NCI-H146 treated with DMSO at 0.1 percent for 48 hours (cell line): ENCODE data around the gene ZNF672.
A peak's percentile ranks its signal among the peaks of the same experiment; 100 is the strongest.

Source experiments
- DNase-seq: peaks from one replicate; lab custom pipeline; 2025; ENCODE audit not compliant: unreplicated experiment; lab: John Stamatoyannopoulos, UW

Gene ZNF672

DNA sequence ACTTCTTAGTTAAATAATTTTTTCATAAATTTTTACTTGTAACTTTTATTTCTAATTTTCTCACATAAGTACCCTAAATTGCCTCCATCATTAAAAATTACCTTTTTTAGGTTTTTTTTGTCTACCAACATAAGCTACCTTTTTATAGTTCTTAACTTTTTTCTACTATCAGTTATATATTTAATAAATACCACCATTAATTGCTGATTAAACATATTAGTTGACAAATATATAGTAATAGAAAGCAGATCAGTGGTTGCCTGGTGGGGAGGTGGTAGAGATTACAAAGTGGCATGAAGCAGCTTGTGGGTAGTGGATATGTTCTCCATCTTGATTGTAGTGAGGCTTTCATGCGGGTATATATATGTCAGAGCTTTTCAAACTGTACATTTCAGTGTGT is 6.2 kb upstream of the ZNF672 start:
- no peak for DNase-seq

DNA sequence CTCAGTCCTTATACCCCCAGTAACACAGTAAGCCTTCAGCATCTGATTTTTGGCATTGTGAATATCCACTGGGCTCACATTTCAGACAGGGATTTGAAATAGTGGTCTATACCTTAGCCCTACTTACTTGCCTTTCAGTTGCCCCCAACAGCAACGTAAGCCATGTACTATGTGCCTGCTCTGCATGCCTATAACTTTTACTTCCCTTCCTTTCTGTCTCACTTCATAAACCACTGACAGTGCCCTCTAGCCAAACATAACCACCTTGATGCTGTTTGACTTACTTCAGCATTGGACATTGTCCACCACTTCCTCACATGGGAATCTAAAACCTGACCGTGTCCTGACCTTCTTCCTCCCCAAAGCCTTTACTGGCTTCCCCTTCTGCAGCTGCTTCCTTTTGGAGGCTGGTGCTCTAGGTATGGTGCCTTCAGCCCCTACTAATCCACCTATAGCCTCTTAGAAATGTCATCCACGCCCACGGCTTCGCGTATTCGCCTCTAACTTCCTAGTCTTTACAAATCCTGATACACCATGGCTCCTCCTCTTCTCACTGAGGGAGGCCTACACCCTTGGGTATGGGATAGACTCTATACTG is 3.6 kb upstream of the ZNF672 start:
- DNase-seq = no peak

DNA sequence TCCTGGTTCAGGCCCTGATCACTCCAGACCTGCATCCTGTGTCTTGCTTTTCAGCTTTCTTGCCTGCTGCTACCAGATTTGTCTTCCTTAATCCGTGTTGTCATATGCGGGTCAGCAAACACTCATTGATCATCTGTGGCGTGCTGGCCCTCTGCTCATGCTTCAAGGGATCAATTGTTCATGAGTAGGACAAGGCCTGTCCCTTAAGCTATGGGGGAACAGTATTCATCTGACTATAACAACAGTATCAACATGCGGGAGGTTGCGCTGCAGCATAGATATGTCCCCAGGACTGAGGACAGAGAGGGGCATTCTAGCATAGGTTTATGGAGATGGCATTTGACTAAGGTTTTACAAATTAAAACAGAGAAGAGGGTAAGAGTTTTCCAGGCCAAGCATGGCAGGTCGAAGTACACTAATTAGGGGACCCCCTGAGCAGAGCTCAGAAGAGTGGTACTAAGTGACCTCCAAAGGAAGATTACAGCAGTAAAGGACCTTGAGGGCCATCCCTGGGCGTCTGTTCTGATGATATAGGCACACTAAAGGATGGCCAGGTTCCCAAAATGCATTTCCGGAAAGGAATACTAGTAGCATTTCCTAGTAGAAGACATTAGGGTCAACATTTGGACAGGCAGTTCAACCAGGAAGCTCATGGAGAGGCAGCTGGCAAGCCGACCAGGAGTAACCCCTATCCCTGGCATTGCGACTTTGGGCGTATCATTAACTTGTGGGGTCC is 811 bp upstream of the ZNF672 start:
- peak; percentile 50 for DNase-seq

DNA sequence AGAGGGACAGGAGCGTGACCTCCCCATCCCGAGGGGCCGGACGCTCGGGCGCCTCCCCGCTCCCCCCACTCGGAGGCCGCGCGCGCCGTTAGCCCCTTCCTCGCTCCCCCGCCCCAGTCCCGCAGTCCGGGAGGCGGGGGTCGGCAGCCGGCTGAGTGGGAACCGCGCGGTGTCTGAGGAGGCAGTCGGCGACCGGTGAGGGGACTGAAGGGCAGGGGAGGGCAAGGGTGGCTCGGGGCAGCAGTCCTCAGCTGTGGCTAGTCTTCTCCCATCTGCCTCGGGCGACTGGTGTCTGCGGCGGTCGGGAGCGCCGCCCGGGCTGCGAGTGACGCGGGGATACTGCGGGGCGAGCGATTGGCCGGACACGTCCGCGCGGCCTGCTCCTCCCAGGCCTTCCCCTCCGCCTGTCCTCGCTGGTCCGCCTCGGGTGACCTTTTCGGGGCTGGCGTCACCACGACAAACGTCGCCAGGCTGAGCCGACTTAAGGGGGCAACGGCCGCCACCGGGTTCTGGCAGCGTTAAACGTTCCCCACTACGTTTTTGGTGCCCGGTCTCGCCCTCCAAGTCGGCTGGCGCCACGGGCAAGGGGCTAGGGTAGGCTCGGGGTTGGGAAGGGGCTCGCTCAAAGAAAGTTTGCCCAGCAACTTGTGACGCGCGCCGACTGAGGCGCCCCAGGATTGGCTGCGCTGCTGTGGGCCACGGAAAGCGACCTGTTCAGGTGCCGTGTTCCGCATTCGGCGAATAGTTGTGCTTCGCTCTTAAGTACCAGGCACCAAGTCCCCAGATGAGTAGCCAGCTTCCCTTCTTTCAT is 538 bp downstream of the ZNF672 start:
- DNase-seq = peak; percentile 90

DNA sequence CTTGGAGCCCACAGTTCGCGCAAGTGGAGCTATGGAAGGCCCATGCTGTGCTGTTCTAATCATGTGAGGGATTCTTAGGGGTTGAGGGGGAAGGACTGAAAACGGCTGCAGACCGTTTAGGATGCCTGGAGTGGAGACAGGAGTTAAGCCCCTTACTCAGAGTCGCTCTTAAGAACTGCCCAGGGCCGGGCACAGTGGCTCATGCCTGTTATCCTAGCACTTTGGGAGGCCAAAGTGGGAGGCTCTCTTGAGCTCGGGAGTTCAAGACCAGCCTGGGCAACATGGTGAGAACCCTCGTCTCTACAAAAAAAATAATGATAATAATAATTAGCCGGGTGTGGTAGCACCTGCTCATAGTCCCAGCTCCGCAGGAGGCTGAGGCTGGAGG is 1.1 kb downstream of the ZNF672 start:
- peak; percentile 58 for DNase-seq

- DNase-seq = no peak
Measured at GRCh38 chr1:248840946-248841345, 2.9 kb downstream of the ZNF672 start.

DNA sequence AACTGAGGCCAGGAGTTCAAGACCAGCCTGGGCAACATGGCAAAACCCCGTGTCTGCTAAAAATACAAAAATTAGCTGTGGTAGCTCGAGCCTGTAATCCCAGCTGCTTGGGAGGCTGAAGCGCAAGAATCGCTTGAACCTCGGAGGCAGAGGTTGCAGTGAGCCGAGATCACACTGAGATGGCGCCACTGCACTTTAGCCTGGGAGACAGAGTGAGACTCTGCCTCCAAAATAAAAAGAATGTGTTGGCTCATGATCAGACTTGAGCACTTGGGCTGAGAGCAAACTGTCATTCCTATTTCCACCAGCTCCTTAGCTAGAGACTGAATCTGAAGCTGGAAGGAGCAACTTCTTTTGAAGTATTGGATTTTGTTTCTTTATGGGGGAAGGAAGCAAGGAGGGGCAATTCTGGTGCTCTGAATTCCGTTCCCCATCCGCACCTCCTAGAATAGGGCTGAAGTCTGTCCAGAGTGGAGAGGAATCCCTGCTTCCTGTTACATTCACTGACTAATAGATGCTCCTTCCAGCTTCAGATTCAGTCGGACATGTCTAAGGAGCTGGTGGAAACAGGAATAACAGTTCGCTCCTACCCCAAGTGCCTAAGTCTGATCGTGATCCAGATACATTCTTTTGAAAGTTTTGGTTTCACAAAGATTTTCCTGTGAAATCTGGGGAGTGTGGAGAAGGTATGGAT is 3.8 kb downstream of the ZNF672 start:
- DNase-seq = peak; percentile 3

DNA sequence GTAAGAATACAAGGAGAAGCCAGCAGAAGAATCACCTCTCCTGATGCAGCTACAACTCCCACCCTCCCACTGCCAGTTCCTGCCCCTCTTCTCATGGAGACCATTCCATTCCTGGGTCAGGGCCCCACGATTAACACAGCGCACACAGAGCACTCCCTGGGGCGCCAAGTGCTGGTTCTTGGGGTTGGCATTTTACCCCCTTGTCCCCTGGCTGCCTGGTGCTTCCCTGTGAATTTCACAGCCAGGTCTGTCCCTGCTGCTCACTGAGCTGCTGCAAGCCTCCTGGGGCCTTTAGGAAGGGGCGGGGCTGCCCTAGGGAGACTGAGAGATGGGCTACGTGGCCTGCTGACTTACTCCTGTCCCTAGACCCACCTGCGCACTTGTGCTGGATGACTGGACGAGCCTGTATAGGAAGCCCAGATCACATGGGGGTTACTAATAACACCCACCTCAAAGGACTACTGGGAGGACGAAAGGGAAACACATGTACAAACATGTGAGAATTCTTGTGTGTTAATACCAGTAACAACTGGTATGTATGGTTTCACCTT is 4.8 kb downstream of the ZNF672 start:
- DNase-seq = no peak

GRCh38 chr1:248843687-248844086 is 5.7 kb downstream of the ZNF672 start:
- no peak for DNase-seq

DNA sequence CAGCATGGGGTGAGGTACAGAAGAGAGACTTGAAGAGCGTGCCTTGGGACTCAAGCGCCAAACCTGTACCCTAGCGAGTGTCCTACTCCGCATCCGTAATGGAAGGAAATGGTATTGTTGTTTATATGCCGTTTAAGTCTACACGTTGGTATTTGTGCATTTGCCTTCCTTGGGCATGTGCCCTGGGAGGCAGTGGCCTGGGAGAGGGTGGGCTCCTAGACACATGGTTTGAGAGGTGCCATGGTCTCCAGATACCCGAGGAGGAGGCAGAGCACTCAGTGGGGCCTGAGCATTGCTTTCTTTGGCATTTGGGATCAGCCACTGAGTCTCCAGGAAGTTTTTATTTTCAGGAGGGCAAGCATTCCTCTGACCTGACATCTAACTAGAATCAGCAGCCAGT is 6.5 kb downstream of the ZNF672 start:
- DNase-seq = no peak

- DNase-seq = no peak
Measured at GRCh38 chr1:248847181-248847955, 9.3 kb downstream of the ZNF672 start.

- DNase-seq = no peak
Measured at GRCh38 chr1:248847956-248848561, 10.0 kb downstream of the ZNF672 start.

DNA sequence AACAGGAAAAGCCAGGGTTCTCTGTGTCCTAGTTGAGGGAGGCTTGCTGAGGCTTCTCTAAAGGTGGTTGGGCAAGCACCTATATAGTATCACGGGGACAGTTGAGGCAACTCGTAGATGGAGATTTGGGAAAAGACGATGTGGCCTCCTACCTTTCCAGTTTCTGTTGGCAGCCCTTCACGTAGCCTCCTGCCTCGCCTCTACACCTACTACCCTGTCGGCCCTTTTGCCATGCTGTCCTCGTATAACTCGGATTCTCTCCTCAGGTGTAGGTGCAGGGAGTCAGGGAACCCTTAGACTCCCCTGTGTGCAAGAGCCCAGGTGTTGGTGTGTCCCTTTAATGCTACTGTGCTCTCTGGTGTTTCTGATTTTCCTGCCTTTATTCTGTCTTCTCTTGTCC is 10.6 kb downstream of the ZNF672 start:
- DNase-seq = no peak

- no peak for DNase-seq
Measured at GRCh38 chr1:248849152-248849551, 11.1 kb downstream of the ZNF672 start.

DNA sequence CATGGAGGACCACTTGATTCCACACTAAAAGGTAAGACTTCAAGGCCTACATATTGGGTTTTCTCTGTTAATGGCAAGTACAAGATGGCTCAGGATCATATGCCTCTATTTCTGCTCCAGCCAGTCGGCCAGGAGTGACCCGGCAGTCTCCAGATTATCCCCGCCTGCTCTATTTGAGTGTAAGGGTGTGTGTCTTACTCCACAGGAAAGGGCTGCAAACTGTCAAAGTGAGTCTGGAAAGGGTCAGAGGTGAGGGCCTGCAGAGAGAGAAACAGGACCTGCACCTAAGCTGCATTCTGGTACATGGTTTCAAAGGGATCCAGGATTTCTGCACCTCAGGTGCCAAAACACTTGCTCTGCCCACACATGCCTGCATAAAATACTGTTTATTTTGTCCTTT is 11.6 kb downstream of the ZNF672 start:
- no peak for DNase-seq

GRCh38 chr1:248850124-248850523 is 12.1 kb downstream of the ZNF672 start:
- no peak for DNase-seq

GRCh38 chr1:248850536-248851251 is 12.7 kb downstream of the ZNF672 start:
- no peak for DNase-seq

- DNase-seq = no peak
Measured at GRCh38 chr1:248851390-248851789, 13.4 kb downstream of the ZNF672 start.
